ENCODE results near the gene TOP1. TPM values are rescaled to one million over a fixed set of nuclear protein-coding genes. Genes with fewer than 3 reads are reported as not detected.

TOP1 gene
- polyA plus RNA-seq, 1 of the 3 experiments (the other 2 are of a cell fraction) = 11.9 TPM

GRCh38 chr20:41055679-41056078, 27.1 kb downstream of the TOP1 start:
- H3K9me3 ChIP-seq = no peaks in the 10 kb centered on the region
- H3F3A ChIP-seq (replicated peaks; ENCODE audit: insufficient read depth) = peaks cover 25% of the 10 kb centered on the region
- H3K9ac ChIP-seq = no peak overlapping the region
- peaks cover 94% of the 10 kb centered on the region for H4K20me1 ChIP-seq (ENCODE audit: insufficient read depth)
- ChIA-PET CTCF (no interaction called here), POLR2A (no interaction called here)
- no peak overlapping the region for H2AFZ ChIP-seq (ENCODE audit: low read depth)
- TF ChIP-seq RFX5 (IDR thresholded peaks at IDR 0.05; ENCODE audit: low read length) (no peak), SIN3A (IDR thresholded peaks at IDR 0.05; ENCODE audit: borderline replicate concordance, low read depth, low read length) (no peak), FOSL2 (IDR thresholded peaks at IDR 0.05; ENCODE audit: borderline replicate concordance, low read depth) (no peak), TEAD4 (IDR thresholded peaks at IDR 0.05; ENCODE audit: borderline replicate concordance, insufficient read depth) (no peak), EZH2phosphoT487 (IDR thresholded peaks at IDR 0.05; ENCODE audit: borderline replicate concordance, low read depth) (no peak), EP300 (IDR thresholded peaks at IDR 0.05; ENCODE audit: borderline replicate concordance in 1 of 2, low read depth in 1 of 2, low read length in 1 of 2) (no peak)
- 100% methylated on average over 1 of the region's 1 CpG for WGBS (ENCODE audit: low lambda C conversion rate)
- H3K4me3 ChIP-seq (ENCODE audit: low read depth in 2 of 2, low read length in 1 of 2) = no peak overlapping the region
- H3K27me3 ChIP-seq (ENCODE audit: insufficient read depth) = no peaks in the 10 kb centered on the region
- H3K27ac ChIP-seq (ENCODE audit: low read depth in 2 of 2, low read length in 1 of 2) = peak overlapping the region; percentile 21 to 64; a peak in 3 of 4 replicates
- H3K79me2 ChIP-seq (ENCODE audit: insufficient read depth) = peaks cover 99% of the 10 kb centered on the region
- H3K4me2 ChIP-seq = peak overlapping the region; percentile 3; the same call in 1 of the 2 replicates
- no peaks in the 10 kb centered on the region for H3K9me2 ChIP-seq
- DNase-seq = no peak
- H3K36me3 ChIP-seq (replicated peaks in 1 of 2; ENCODE audit: control insufficient read depth in 1 of 2, insufficient read depth in 2 of 2, low read length in 1 of 2) = peaks cover 2 to 25% of the 10 kb centered on the region in 2 experiments
- peaks cover 25 to 54% of the 10 kb centered on the region in 2 experiments for H3K4me1 ChIP-seq (ENCODE audit: control insufficient read depth in 1 of 2, insufficient read depth in 2 of 2, low read depth in 1 of 2, low read length in 1 of 2)

- Histone ChIP-seq H3K9ac (peak overlapping the region; percentile 0; the same call in 1 of the 2 replicates), H3F3A (replicated peaks; ENCODE audit: insufficient read depth) (peaks cover 27% of the 10 kb centered on the region), H3K4me1 (ENCODE audit: control insufficient read depth in 1 of 2, insufficient read depth in 2 of 2, low read depth in 1 of 2, low read length in 1 of 2) (peaks cover 22 to 42% of the 10 kb centered on the region in 2 experiments), H3K27me3 (ENCODE audit: insufficient read depth) (no peaks in the 10 kb centered on the region), H4K20me1 (ENCODE audit: insufficient read depth) (peaks cover 78% of the 10 kb centered on the region), H3K36me3 (replicated peaks in 1 of 2; ENCODE audit: control insufficient read depth in 1 of 2, insufficient read depth in 2 of 2, low read length in 1 of 2) (peaks cover 19 to 48% of the 10 kb centered on the region in 2 experiments), H3K4me3 (ENCODE audit: low read depth in 2 of 2, low read length in 1 of 2) (no peak overlapping the region), H2AFZ (ENCODE audit: low read depth) (no peak overlapping the region), H3K9me3 (no peaks in the 10 kb centered on the region), H3K9me2 (no peaks in the 10 kb centered on the region), H3K4me2 (peak overlapping the region; percentile 25; the same call in 1 of the 2 replicates), H3K79me2 (ENCODE audit: insufficient read depth) (peaks cover 98% of the 10 kb centered on the region), H3K27ac (ENCODE audit: low read depth in 2 of 2, low read length in 1 of 2) (peak overlapping the region; percentile 89 to 93)
- 16% methylated on average over 3 of the region's 3 CpGs for WGBS (ENCODE audit: low lambda C conversion rate)
- POLR2A ChIA-PET = no interaction called here
- CTCF ChIA-PET = interaction anchor here (0.7 to 2.1 kb wide), 9 partner anchors 9 to 318 kb away, joined by 3 to 7 read pairs (median 6); no protein-coding TSS in a partner anchor
- peak; percentile 40 for DNase-seq
- TF ChIP-seq FOSL2 (IDR thresholded peaks at IDR 0.05; ENCODE audit: borderline replicate concordance, low read depth) (peak; percentile 36; the same call in 1 of the 2 replicates), REST (IDR thresholded peaks at IDR 0.05; ENCODE audit: low read depth, low read length) (no peak), RXRA (IDR thresholded peaks at IDR 0.05; ENCODE audit: borderline replicate concordance, low read depth) (no peak), CHD2 (IDR thresholded peaks at IDR 0.05; ENCODE audit: low read length, partially characterized antibody) (peak; percentile 45), EZH2phosphoT487 (IDR thresholded peaks at IDR 0.05; ENCODE audit: borderline replicate concordance, low read depth) (no peak), EP300 (IDR thresholded peaks at IDR 0.05; ENCODE audit: borderline replicate concordance in 1 of 2, low read depth in 1 of 2, low read length in 1 of 2) (peak in 1 of 2 experiments; percentile 67; a peak in 1 of 4 replicates), MAX (IDR thresholded peaks at IDR 0.05; ENCODE audit: low read depth) (no peak), JUND (IDR thresholded peaks at IDR 0.05) (no peak), TCF12 (IDR thresholded peaks at IDR 0.05) (peak; percentile 55; the same call in 1 of the 2 replicates), RCOR1 (IDR thresholded peaks at IDR 0.05; ENCODE audit: low read length) (peak; percentile 67; the same call in 1 of the 2 replicates), NFIC (IDR thresholded peaks at IDR 0.05; ENCODE audit: borderline replicate concordance) (peak; percentile 26; the same call in 1 of the 2 replicates), RAD21 (IDR thresholded peaks at IDR 0.05; ENCODE audit: low read length) (no peak; the same call in 1 of the 2 replicates), MXI1 (IDR thresholded peaks at IDR 0.05; ENCODE audit: low read depth, low read length) (peak; percentile 53; the same call in 1 of the 2 replicates)
These were observed 29.5 kb downstream of the TOP1 start for GRCh38 chr20:41057999-41058673.
